ENCODE results near the gene FRMD5.
"Not testable (repeated sequence)": the region's sequence is repeated elsewhere in the genome, so short reads cannot be mapped to it uniquely, and the experiment has no call there.

Gene FRMD5

GRCh38 chr15:43871835-43872234, 323.2 kb downstream of the FRMD5 start:
- TF ChIP-seq CTCF (IDR thresholded peaks at IDR 0.05; ENCODE audit: control insufficient read depth, extremely low read depth, insufficient read depth) = no peak
- DNase-seq (ENCODE audit: low read depth) = no peak

GRCh38 chr15:43868406-43868805, 326.7 kb downstream of the FRMD5 start:
- no peak for TF ChIP-seq CTCF (IDR thresholded peaks at IDR 0.05; ENCODE audit: control insufficient read depth, extremely low read depth, insufficient read depth)
- no peak for DNase-seq (ENCODE audit: low read depth)
- H3K4me3 ChIP-seq (ENCODE audit: low read depth, low read length) = no peak overlapping the region

More at GRCh38 chr15:43871835-43872234, 323.2 kb downstream of the FRMD5 start:
- no peak overlapping the region for H3K4me3 ChIP-seq (ENCODE audit: low read depth, low read length)

GRCh38 chr15:43867096-43867495, 328.0 kb downstream of the FRMD5 start:
- no peak for TF ChIP-seq CTCF (IDR thresholded peaks at IDR 0.05; ENCODE audit: control insufficient read depth, extremely low read depth, insufficient read depth)
- DNase-seq (ENCODE audit: low read depth) = no peak
- no peak overlapping the region for H3K4me3 ChIP-seq (ENCODE audit: low read depth, low read length)

GRCh38 chr15:43866636-43867035, 328.4 kb downstream of the FRMD5 start:
- not testable (repeated sequence) for DNase-seq (ENCODE audit: low read depth)

GRCh38 chr15:43859546-43859945, 335.5 kb downstream of the FRMD5 start:
- H3K4me3 ChIP-seq (ENCODE audit: low read depth, low read length) = no peak overlapping the region
- DNase-seq (ENCODE audit: low read depth) = peak; percentile 70
- no peak for TF ChIP-seq CTCF (IDR thresholded peaks at IDR 0.05; ENCODE audit: control insufficient read depth, extremely low read depth, insufficient read depth)

More at GRCh38 chr15:43866636-43867035, 328.4 kb downstream of the FRMD5 start:
- not testable (repeated sequence) for H3K4me3 ChIP-seq (ENCODE audit: low read depth, low read length)

- no peak for DNase-seq (ENCODE audit: low read depth)
Observed at GRCh38 chr15:43854801-43855200, 340.3 kb downstream of the FRMD5 start.

GRCh38 chr15:43852607-43853006, 342.5 kb downstream of the FRMD5 start:
- no peak overlapping the region for H3K4me3 ChIP-seq (ENCODE audit: low read depth, low read length)
- no peak for TF ChIP-seq CTCF (IDR thresholded peaks at IDR 0.05; ENCODE audit: control insufficient read depth, extremely low read depth, insufficient read depth)
- no peak for DNase-seq (ENCODE audit: low read depth)

More at GRCh38 chr15:43854801-43855200, 340.3 kb downstream of the FRMD5 start:
- no peak overlapping the region for H3K4me3 ChIP-seq (ENCODE audit: low read depth, low read length)
- no peak for TF ChIP-seq CTCF (IDR thresholded peaks at IDR 0.05; ENCODE audit: control insufficient read depth, extremely low read depth, insufficient read depth)
